Kidney tubule cell (primary cell): ENCODE measurements around the gene MXD3.

ENCODE experiments used
- DNase-seq: peaks from one replicate; pipeline ENCODE4 v3.0.0-alpha.2; 2018; ENCODE audit warnings: low spot score

MXD3 gene

GRCh38 chr5:177265395-177265794 lies 46.3 kb downstream of the MXD3 start:
- no peak for DNase-seq

GRCh38 chr5:177264178-177264577 lies 47.5 kb downstream of the MXD3 start:
- DNase-seq, result no peak

GRCh38 chr5:177261510-177261909 lies 50.2 kb downstream of the MXD3 start:
- no peak for DNase-seq

- DNase-seq, result no peak
Measured at GRCh38 chr5:177260961-177261360, 50.7 kb downstream of the MXD3 start.

GRCh38 chr5:177258711-177259110 lies 53.0 kb downstream of the MXD3 start:
- DNase-seq, result peak; percentile 36
